HFF-Myc (cell line): ENCODE results near the gene EMCN.

Experiments used
- DNase-seq: peaks from one replicate; pipeline ENCODE4 v3.0.0-alpha.2; 2011; ENCODE audit warnings: low read depth; ENCODE audit errors: extremely low read depth
- H3K4me3 ChIP-seq: replicated peaks from 2 replicates; pipeline ENCODE4 v1.5.1; 2011; ENCODE audit warnings: low read depth, mild to moderate bottlenecking, control low read depth, low read length
- TF ChIP-seq, protein P1 (sequence below): IDR thresholded peaks from 2 replicates; pipeline ENCODE4 v1.5.1; 2012; ENCODE audit warnings: mild to moderate bottlenecking, low read depth, low read length, control low read depth; ENCODE audit errors: missing control alignments

The EMCN gene

GRCh38 chr4:100469555-100469954 is 48.3 kb downstream of the EMCN start:
- TF ChIP-seq, protein P1, sequence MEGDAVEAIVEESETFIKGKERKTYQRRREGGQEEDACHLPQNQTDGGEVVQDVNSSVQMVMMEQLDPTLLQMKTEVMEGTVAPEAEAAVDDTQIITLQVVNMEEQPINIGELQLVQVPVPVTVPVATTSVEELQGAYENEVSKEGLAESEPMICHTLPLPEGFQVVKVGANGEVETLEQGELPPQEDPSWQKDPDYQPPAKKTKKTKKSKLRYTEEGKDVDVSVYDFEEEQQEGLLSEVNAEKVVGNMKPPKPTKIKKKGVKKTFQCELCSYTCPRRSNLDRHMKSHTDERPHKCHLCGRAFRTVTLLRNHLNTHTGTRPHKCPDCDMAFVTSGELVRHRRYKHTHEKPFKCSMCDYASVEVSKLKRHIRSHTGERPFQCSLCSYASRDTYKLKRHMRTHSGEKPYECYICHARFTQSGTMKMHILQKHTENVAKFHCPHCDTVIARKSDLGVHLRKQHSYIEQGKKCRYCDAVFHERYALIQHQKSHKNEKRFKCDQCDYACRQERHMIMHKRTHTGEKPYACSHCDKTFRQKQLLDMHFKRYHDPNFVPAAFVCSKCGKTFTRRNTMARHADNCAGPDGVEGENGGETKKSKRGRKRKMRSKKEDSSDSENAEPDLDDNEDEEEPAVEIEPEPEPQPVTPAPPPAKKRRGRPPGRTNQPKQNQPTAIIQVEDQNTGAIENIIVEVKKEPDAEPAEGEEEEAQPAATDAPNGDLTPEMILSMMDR: no peak
- no peak for DNase-seq
- no peak overlapping the region for H3K4me3 ChIP-seq

GRCh38 chr4:100466501-100466900 is 51.3 kb downstream of the EMCN start:
- TF ChIP-seq, protein P1: no peak
- no peak overlapping the region for H3K4me3 ChIP-seq
- DNase-seq: no peak

DNA sequence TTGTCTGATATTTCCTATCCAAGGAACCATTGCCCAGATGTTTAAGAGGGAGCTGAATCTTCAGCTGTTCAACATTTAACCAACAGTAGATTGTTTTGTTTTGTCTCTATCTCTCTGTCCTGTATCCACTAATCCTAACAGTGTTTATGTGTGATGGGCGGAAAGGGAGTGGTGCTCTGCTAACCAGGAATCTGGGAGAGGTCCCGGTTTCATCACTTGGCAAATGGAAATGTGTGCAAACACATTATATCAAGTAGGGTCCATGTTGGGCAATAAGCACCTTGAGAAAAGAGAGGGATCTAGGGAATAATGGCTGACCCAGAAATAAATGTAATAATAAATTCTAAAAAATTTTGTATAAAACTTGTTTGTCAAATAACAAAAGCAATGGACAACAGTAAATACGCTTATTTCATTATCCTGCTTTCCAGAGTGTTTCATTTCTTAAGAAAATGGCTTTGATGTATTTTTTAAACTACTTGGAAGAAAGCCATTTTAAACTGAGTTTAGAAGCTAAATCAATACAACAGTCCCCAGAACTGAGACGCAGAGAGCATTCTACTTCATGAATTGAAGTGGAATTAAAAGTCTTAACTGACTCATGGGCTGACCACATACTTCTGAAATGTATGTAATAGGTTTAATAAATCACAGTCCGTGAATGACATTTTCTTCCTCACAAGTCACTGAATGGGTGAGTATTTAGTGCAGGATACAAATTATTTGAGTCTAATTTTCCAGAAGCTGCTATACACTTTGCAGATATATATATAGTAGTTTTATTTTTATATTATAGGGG is 55.8 kb downstream of the EMCN start:
- TF ChIP-seq, protein P1: no peak
- no peak overlapping the region for H3K4me3 ChIP-seq
- DNase-seq: no peak

- no peak for DNase-seq
- H3K4me3 ChIP-seq: no peak overlapping the region
- TF ChIP-seq, protein P1: no peak
These were observed 67.4 kb downstream of the EMCN start for GRCh38 chr4:100450449-100450848.

DNA sequence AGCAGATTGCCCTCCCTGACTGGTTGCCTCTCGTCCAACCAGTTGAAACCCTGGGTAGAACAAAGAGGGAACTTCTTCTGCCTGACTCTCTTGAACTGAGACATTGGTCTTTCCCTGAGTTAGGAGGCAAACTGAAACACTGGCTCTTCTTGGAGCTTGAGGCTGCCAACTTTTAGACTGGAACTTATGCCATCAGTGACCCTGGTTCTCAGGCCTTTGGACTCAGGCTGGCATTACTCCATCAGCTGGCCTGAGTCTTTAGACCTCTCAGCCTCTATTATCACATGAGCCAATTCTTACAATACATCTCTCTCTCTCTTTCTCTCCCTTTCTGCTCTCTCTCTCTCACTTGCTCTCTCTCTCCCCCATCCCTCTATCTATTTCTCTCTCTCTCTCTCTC is 86.4 kb downstream of the EMCN start:
- TF ChIP-seq, protein P1: no peak
- DNase-seq: no peak
- H3K4me3 ChIP-seq: no peak overlapping the region

DNA sequence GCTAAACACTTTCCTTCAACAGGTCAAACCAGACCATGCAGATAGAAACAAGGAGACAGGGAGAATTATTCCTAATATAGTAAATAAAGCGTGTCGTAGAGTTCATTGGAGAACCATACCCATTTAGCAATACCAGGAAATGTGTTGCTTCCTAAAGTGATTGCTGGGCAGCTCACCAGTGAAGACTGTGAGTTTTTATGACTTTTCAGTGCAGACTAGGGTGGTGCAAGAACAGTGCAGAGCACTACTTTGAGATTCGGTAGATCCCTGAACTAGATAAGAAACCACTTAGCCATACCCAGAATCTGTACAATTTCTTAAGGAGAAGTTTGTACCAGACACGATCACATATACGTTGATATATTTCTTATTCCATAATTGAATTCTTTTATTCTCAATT is 87.4 kb downstream of the EMCN start:
- TF ChIP-seq, protein P1: no peak

DNA sequence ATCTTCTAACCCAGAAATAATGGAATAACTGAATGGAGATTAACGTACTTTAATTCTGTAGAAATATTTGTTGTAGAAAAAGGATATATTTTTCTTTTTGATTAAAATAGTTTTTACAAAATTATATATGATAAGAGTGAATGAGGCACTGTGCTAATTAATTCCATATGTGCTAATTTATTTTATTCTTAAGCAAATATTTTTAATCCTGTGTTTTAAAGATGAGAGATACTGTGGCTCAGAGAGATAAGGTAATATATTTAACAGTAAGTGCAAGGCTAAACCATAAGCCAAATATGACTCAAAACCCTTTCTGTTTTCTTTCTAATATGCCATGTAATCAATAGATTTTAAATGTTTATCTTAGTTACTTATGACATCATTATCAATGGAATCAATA is 88.2 kb downstream of the EMCN start:
- H3K4me3 ChIP-seq: no peak overlapping the region
- no peak for DNase-seq
- TF ChIP-seq, protein P1: no peak

More for the DNA sequence above, 87.4 kb downstream of the EMCN start:
- DNase-seq: no peak
- H3K4me3 ChIP-seq: no peak overlapping the region
